ENCODE data around the gene PUS10.
"Not testable (repeated sequence)": the region's sequence is repeated elsewhere in the genome, so short reads cannot be mapped to it uniquely, and the experiment has no call there.

DNA sequence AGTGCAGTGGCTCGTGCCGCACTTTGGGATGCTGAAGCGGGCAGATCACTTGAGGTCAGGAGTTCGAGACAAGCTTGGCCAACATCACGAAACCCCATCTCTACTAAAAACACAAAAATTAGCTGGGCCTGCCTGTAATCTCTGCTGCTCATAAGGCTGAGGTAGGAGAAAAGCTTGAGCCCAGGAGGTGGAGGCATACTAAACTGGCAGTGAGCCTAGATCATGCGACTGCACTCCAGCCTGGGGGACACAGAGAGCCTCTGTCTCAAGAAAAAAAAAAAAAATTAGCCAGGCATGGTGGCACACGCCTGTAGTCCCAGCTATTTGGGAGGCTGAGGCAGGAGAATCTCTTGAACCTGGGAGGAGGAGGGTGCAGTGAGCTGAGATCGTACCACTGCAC, 30.4 kb downstream of the PUS10 start:
- not testable (repeated sequence) for TF ChIP-seq POLR2A (IDR thresholded peaks at IDR 0.05)
- TF ChIP-seq, protein P1, sequence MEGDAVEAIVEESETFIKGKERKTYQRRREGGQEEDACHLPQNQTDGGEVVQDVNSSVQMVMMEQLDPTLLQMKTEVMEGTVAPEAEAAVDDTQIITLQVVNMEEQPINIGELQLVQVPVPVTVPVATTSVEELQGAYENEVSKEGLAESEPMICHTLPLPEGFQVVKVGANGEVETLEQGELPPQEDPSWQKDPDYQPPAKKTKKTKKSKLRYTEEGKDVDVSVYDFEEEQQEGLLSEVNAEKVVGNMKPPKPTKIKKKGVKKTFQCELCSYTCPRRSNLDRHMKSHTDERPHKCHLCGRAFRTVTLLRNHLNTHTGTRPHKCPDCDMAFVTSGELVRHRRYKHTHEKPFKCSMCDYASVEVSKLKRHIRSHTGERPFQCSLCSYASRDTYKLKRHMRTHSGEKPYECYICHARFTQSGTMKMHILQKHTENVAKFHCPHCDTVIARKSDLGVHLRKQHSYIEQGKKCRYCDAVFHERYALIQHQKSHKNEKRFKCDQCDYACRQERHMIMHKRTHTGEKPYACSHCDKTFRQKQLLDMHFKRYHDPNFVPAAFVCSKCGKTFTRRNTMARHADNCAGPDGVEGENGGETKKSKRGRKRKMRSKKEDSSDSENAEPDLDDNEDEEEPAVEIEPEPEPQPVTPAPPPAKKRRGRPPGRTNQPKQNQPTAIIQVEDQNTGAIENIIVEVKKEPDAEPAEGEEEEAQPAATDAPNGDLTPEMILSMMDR (IDR thresholded peaks at IDR 0.05 in 4 of 5, conservative IDR thresholded peaks at IDR 0.05 in 1 of 5) = not testable (repeated sequence)
